ENCODE data around the gene HUWE1. TPM values are rescaled to one million over a fixed set of nuclear protein-coding genes. Genes with fewer than 3 reads are reported as not detected.
"Not testable (repeated sequence)": the region's sequence is repeated elsewhere in the genome, so short reads cannot be mapped to it uniquely, and the experiment has no call there.

The HUWE1 gene
- total and polyA plus RNA-seq, 9 of the 15 experiments (the other 6 are each of a cell fraction or from before 2014, with no cell fraction given), result 23.9 to 204 (median 65.1) TPM

DNA sequence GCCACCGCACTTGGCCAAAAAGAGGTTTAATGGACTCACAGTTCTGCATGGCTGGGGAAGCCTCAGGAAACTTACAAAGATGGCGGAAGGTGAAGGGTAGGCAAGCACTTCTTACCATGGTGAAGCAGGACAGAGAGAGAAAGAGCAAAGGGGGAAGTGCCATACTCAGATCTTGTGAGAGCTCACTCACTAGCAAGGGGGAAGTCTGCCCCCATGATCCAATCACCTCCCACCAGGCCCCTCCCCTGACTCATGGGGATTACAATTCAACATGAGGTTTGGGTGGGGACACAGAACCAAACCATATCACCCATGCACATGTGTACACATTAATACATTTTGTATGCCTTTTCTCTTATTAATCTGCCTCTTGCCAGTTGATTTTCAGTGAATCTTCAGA, 175.2 kb downstream of the HUWE1 start:
- intact Hi-C loops (cut with micrococcal nuclease) (no loop called here), in situ Hi-C loops (cut with MboI) (no loop called here)
- FAIRE-seq, result no peak

DNA sequence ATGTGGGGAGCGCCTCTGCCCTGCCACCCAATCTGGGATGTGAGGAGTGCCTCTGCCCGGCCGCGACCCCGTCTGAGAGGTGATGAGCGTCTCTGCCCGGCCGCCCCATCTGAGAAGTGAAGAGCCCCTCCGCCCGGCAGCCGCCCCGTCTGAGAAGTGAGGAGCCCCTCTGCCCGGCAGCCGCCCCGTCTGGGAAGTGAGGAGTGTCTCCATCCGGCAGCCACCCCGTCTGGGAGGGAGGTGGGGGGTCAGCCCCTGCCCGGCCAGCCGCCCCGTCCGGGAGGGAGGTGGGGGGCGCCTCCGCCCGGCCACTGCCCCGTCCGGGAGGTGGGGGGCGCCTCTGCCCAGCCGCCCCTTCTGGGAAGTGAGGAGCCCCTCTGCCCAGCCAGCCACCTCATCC, 182.5 kb downstream of the HUWE1 start:
- H3K4me1 ChIP-seq (replicated peaks in 1 of 2; ENCODE audit: control insufficient read depth in 2 of 2, insufficient read depth in 2 of 2, low read length in 2 of 2); H3K4me3 ChIP-seq; POLR2A ChIA-PET; FAIRE-seq; ATAC-seq; H3K9ac ChIP-seq (ENCODE audit: insufficient read depth in 1 of 2, low read depth in 2 of 2, low read length in 2 of 2); H3K36me3 ChIP-seq (ENCODE audit: control insufficient read depth, insufficient read depth, low read length); in situ Hi-C loops (cut with MboI); H4K20me1 ChIP-seq (replicated peaks; ENCODE audit: control insufficient read depth, insufficient read depth, low read length); H3K4me2 ChIP-seq (ENCODE audit: insufficient read depth, low read length); CTCF ChIA-PET (ENCODE audit: low intra/inter-chr PET ratio); H2AFZ ChIP-seq (ENCODE audit: low read depth, low read length); H3K9me1 ChIP-seq (ENCODE audit: control insufficient read depth, insufficient read depth, low read length); H3K27me3 ChIP-seq (ENCODE audit: control insufficient read depth in 2 of 2, insufficient read depth in 2 of 2, low read length in 2 of 2); intact Hi-C loops (cut with micrococcal nuclease); H3K27ac ChIP-seq (ENCODE audit: extremely low read depth, low read depth, low read length); BruUV-seq (replicated peaks); H3K9me3 ChIP-seq (replicated peaks; ENCODE audit: control insufficient read depth, insufficient read depth, low read depth, low read length); H3K79me2 ChIP-seq (ENCODE audit: control insufficient read depth, insufficient read depth, low read length); DNase-seq (ENCODE audit: extremely low read depth in 1 of 4, low spot score in 3 of 4): not testable (repeated sequence)
- WGBS (ENCODE audit: insufficient coverage, low coverage, missing lambda C conversion rate), result 80% methylated on average over 1 of the region's 28 CpGs

More for the DNA sequence above, 175.2 kb downstream of the HUWE1 start:
- WGBS (ENCODE audit: insufficient coverage, low coverage, missing lambda C conversion rate), result 75% methylated on average over 2 of the region's 2 CpGs
- H3K27ac ChIP-seq (ENCODE audit: extremely low read depth, low read depth, low read length), result no peak overlapping the region
- no peaks in the 10 kb centered on the region for H3K27me3 ChIP-seq (ENCODE audit: control insufficient read depth in 2 of 2, insufficient read depth in 2 of 2, low read length in 2 of 2)
- no peak for ATAC-seq
- H2AFZ ChIP-seq (ENCODE audit: low read depth, low read length), result no peak overlapping the region
- H4K20me1 ChIP-seq (replicated peaks; ENCODE audit: control insufficient read depth, insufficient read depth, low read length), result no peaks in the 10 kb centered on the region
- no peaks in the 10 kb centered on the region; a peak in 2 of 5 replicates for H3K4me1 ChIP-seq (replicated peaks in 1 of 2; ENCODE audit: control insufficient read depth in 2 of 2, insufficient read depth in 2 of 2, low read length in 2 of 2)
- peak in 1 of 4 experiments; percentile 9 for DNase-seq (ENCODE audit: extremely low read depth in 1 of 4, low spot score in 3 of 4)
- H3K9ac ChIP-seq (ENCODE audit: insufficient read depth in 1 of 2, low read depth in 2 of 2, low read length in 2 of 2), result no peak overlapping the region
- CTCF ChIA-PET (ENCODE audit: low intra/inter-chr PET ratio), result no interaction called here
- no peaks in the 10 kb centered on the region for H3K9me3 ChIP-seq (replicated peaks; ENCODE audit: control insufficient read depth, insufficient read depth, low read depth, low read length)
- TF ChIP-seq, protein P1, sequence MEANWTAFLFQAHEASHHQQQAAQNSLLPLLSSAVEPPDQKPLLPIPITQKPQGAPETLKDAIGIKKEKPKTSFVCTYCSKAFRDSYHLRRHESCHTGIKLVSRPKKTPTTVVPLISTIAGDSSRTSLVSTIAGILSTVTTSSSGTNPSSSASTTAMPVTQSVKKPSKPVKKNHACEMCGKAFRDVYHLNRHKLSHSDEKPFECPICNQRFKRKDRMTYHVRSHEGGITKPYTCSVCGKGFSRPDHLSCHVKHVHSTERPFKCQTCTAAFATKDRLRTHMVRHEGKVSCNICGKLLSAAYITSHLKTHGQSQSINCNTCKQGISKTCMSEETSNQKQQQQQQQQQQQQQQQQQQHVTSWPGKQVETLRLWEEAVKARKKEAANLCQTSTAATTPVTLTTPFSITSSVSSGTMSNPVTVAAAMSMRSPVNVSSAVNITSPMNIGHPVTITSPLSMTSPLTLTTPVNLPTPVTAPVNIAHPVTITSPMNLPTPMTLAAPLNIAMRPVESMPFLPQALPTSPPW (CRISPR knock-in tag; IDR thresholded peaks at IDR 0.05), result no peak
- TF ChIP-seq SPI1 (IDR thresholded peaks at IDR 0.05; ENCODE audit: borderline replicate concordance, low read depth, low read length), result peak; percentile 60
- no peaks in the 10 kb centered on the region for H3K79me2 ChIP-seq (ENCODE audit: control insufficient read depth, insufficient read depth, low read length)
- POLR2A ChIA-PET, result no interaction called here
- H3K36me3 ChIP-seq (ENCODE audit: control insufficient read depth, insufficient read depth, low read length), result no peaks in the 10 kb centered on the region
- no peak overlapping the region for H3K4me2 ChIP-seq (ENCODE audit: insufficient read depth, low read length)
- no peaks in the 10 kb centered on the region for H3K9me1 ChIP-seq (ENCODE audit: control insufficient read depth, insufficient read depth, low read length)
- H3K4me3 ChIP-seq, result no peak overlapping the region
- no TSS peak for BruUV-seq (replicated peaks)

Measured in K562 (cell line).